Fibroblast of mammary gland (primary cell): ENCODE data around the gene SETX.
A peak's percentile ranks its signal among the peaks of the same experiment; 100 is the strongest.

Source experiments
- DNase-seq: peaks from one replicate; pipeline ENCODE4 v3.0.0-alpha.2; 2010; ENCODE audit warnings: low read depth
- H3K4me3 ChIP-seq: 2 replicates; pipeline ENCODE4 v1.5.1; 2011; ENCODE audit warnings: low read depth, mild to moderate bottlenecking, low read length, moderate library complexity; ENCODE audit not compliant: control insufficient read depth
- TF ChIP-seq, protein P1 (sequence below): conservative IDR thresholded peaks from 2 replicates; pipeline ENCODE4 v1.5.1; 2011; ENCODE audit warnings: low read depth, low read length, inconsistent platforms; ENCODE audit not compliant: control insufficient read depth, insufficient read depth

SETX gene, protein sequence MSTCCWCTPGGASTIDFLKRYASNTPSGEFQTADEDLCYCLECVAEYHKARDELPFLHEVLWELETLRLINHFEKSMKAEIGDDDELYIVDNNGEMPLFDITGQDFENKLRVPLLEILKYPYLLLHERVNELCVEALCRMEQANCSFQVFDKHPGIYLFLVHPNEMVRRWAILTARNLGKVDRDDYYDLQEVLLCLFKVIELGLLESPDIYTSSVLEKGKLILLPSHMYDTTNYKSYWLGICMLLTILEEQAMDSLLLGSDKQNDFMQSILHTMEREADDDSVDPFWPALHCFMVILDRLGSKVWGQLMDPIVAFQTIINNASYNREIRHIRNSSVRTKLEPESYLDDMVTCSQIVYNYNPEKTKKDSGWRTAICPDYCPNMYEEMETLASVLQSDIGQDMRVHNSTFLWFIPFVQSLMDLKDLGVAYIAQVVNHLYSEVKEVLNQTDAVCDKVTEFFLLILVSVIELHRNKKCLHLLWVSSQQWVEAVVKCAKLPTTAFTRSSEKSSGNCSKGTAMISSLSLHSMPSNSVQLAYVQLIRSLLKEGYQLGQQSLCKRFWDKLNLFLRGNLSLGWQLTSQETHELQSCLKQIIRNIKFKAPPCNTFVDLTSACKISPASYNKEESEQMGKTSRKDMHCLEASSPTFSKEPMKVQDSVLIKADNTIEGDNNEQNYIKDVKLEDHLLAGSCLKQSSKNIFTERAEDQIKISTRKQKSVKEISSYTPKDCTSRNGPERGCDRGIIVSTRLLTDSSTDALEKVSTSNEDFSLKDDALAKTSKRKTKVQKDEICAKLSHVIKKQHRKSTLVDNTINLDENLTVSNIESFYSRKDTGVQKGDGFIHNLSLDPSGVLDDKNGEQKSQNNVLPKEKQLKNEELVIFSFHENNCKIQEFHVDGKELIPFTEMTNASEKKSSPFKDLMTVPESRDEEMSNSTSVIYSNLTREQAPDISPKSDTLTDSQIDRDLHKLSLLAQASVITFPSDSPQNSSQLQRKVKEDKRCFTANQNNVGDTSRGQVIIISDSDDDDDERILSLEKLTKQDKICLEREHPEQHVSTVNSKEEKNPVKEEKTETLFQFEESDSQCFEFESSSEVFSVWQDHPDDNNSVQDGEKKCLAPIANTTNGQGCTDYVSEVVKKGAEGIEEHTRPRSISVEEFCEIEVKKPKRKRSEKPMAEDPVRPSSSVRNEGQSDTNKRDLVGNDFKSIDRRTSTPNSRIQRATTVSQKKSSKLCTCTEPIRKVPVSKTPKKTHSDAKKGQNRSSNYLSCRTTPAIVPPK (N-terminal part only)

DNA sequence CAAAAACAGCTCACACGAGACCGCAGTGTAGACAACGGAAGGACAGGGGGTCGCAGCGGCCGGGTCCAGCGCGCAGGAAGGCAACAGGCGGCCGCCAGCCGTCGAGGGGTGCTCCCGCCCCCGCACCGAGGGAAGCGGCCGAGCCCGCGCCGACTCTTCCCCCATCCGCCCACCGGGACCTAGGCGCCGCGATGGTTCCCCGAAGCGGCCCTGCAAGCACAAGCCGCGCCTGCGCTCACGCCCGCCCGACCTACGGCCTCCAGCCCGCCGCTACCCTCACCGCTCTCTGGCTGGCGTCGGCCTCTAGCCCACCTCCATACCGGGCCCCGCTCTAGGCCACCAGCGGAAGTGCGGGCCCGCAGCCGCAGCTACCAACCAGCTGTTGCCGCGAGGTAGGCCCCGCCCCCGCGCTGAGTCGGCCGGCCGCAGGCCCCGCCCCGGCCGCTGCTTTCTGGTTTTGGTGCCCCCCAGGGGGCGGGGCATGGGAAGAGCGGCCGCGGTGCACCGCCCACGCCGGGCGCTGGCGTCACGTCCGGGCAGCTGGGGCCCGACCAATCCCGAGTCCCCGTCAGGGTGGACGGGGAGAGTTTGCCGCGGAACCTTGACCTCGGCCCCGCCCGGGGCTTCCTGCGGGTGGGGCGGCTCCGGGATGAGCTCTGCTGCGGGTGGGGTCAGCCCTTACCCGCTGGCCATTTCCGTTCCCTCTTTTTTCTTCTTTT lies at the start of gene SETX:
Gene SETX (minus strand): TSS at position 350 of the 719 bp plus-strand sequence. CDS start 5,558 bp downstream, outside the sequence.
- peak within 1 kb of the TSS; percentile 82 for H3K4me3 ChIP-seq
- peak; percentile 94 for DNase-seq
- TF ChIP-seq, protein P1, sequence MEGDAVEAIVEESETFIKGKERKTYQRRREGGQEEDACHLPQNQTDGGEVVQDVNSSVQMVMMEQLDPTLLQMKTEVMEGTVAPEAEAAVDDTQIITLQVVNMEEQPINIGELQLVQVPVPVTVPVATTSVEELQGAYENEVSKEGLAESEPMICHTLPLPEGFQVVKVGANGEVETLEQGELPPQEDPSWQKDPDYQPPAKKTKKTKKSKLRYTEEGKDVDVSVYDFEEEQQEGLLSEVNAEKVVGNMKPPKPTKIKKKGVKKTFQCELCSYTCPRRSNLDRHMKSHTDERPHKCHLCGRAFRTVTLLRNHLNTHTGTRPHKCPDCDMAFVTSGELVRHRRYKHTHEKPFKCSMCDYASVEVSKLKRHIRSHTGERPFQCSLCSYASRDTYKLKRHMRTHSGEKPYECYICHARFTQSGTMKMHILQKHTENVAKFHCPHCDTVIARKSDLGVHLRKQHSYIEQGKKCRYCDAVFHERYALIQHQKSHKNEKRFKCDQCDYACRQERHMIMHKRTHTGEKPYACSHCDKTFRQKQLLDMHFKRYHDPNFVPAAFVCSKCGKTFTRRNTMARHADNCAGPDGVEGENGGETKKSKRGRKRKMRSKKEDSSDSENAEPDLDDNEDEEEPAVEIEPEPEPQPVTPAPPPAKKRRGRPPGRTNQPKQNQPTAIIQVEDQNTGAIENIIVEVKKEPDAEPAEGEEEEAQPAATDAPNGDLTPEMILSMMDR, result no peak

DNA sequence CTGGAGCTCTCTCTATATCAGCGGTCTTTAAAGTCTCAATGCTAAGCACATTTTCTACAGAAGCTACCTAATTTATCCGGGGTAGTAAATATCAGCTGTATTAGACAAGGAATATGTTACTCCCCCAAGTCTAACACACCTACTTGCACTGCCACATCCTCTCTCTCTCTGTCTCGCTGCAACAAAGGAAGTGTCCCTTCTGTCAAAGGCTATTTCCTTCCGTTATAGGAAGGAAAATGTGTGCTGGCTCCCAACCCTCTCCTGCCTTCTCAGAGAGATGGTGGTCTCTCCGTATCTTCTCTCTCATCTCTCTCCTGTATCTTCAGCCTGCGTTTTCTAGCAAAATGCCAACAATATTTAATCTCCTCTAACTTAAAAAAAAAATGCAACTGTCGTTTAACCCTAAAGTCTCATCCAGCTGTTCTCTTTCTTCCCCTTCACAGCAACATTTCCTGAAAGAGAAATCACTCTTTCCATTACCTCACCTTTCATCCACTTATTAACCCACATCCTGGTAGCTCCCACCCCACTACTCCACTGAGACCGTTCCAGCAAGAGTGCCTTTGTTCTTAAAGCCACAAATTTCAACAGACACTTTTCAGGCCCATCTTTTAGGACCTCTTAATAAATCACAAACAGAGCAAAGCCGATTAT lies 49.6 kb upstream of the SETX start:
- TF ChIP-seq, protein P1, result no peak
- no peak overlapping the region for H3K4me3 ChIP-seq
- DNase-seq, result peak; percentile 41

DNA sequence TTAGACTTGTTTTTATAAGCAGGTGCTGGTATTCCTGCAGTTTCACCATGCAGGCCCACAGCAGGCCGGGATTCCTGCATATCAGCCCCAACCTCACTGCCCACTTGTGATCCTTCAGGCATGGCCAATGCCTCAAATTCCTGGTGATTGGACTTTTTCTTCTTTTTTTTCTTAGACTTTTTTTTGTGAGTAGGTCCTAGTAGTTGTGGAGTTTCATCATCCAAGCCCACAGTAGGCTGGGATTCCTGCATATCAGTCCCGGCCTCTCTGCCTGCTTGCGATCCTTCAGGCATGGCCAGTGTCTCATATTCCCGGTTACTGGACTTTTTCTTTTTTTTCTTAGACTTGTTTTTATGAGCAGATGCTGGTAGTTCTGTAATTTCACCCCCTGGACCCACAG lies 47.0 kb upstream of the SETX start:
- TF ChIP-seq, protein P1, result no peak
- H3K4me3 ChIP-seq, result no peak overlapping the region
- no peak for DNase-seq

DNA sequence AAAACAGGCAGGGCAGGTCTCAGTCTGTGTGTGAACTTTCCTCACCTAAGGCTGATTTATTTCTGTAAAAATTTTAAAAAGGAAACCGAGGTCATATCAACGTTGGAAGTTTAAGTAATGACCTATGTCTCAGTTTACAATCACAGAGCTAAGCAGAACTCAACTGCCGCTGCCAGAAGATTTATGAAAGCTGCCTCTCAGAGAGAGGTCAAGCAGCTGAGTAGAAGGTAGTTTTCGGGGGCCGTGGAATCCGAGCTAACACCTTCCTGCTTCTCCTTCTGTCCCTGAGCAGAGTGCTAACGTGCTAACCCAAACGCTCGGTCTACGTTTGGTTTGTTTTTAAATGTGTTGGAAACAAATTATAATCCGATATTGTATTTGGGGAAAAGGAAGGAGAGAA lies 40.8 kb upstream of the SETX start:
- DNase-seq, result no peak
- TF ChIP-seq, protein P1, result no peak
- H3K4me3 ChIP-seq, result no peak overlapping the region

DNA sequence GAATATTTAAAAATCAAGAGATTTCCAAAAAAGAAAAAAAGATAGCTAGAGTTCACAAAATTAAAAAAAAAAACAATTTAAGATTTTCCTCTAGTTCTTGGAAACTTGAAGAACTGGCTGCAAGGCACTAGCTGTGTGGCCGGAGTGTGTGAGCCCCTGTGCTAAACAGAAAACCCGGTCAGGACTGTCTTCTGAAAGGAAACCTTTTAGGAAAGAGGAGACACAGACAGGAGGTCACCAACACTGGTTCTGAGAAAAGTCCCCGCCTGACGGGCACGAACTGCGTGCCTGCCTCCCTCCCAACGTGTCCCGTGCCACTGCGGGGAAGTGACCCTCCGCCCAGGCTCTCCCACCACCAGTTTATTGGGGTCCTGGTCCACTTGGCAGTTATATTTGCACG lies 36.7 kb upstream of the SETX start:
- TF ChIP-seq, protein P1, result no peak
- no peak for DNase-seq
- no peak overlapping the region for H3K4me3 ChIP-seq

DNA sequence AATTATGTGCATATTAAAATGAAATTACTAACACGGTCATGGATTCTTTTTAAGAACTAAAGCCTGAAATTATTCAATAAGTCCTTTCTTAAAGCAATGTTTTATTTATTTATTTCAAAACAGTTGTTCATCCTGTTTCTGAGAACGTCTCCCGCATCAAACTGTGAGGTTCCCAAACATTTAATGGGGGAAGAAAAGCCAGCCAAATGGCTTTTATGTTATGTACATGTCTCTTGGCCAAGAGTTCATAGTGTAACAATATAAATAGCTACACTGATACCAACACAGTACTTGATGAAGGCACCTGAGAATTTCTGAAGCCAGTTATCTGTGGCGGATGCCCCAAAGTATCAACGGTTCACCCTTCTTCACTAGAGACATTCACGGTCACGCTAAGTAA lies 36.2 kb upstream of the SETX start:
- H3K4me3 ChIP-seq, result no peak overlapping the region
- TF ChIP-seq, protein P1, result no peak
- DNase-seq, result no peak
